HepG2 (cell line): ENCODE measurements around the gene RDH13. TPM values are rescaled to one million over a fixed set of nuclear protein-coding genes. Genes with fewer than 3 reads are reported as not detected.

Experiments used
- ATAC-seq: fragments of 200-7000 bp; cut with Tn5 transposase; 3 replicates; pipeline ENCODE4 v1.9.1; 2020; ENCODE audit warnings: mild to moderate bottlenecking, moderate library complexity
- BruUV-seq: library from RNA; stranded (reverse); fragments of 400-500 nt; replicated peaks from 2 replicates; lab custom pipeline; 2021; lab: Mats Ljungman, UMichigan
- CTCF ChIA-PET: fragments of 300-600 bp; formaldehyde crosslinking; extraction: SDS; loops from one replicate; lab custom pipeline; 2021; ENCODE audit warnings: low total read pairs, inconsistent platforms, low intra/inter-chr PET ratio; lab: Yijun Ruan, JAX
- POLR2A ChIA-PET: fragments of 350-600 bp; sonication (Branson Sonifier 250); formaldehyde crosslinking; loops from one replicate; lab custom pipeline; 2020; ENCODE audit warnings: antibody characterized with exemption, inconsistent platforms; lab: Yijun Ruan, JAX
- DNase-seq: peaks from one replicate; pipeline ENCODE4 v3.0.0-alpha.2; 2015; ENCODE audit warnings: low spot score
- FAIRE-seq: peaks from 3 replicates; lab custom pipeline; 2011; peaks lifted over from hg19 to GRCh38; lab: Jason Lieb, UNC
- H2AFZ ChIP-seq: one replicate; pipeline ENCODE4 v1.6.1; 2011; ENCODE audit warnings: low read length, inconsistent platforms
- H3K27ac ChIP-seq: fragments of 300-600 bp; 3 replicates; pipeline ENCODE4 v1.8.0; 2011; ENCODE audit warnings: mixed run types, mild to moderate bottlenecking, mixed read lengths, low read length, inconsistent platforms; ENCODE audit not compliant: insufficient read depth; ENCODE audit errors: extremely low read length
- H3K27me3 ChIP-seq, 2 experiments: fragments of 200-600 bp in 1 of 2; 2 replicates in 1 of 2; 3 replicates in 1 of 2; pipeline versions ENCODE4 v1.6.0 to v1.8.0; 2011; ENCODE audit warnings: low read length in 2 of 2, mild to moderate bottlenecking in 2 of 2, moderate library complexity in 2 of 2, inconsistent platforms in 1 of 2; ENCODE audit not compliant: insufficient read depth in 2 of 2, control insufficient read depth in 1 of 2
- H3K36me3 ChIP-seq, 2 experiments: fragments of 200-600 bp in 1 of 2; replicated peaks in 1 of 2; 2 replicates in 1 of 2; 3 replicates in 1 of 2; pipeline versions ENCODE4 v1.5.1 to v1.8.0; 2011; ENCODE audit warnings: low read length in 2 of 2, inconsistent platforms in 1 of 2; ENCODE audit not compliant: insufficient read depth in 2 of 2, control insufficient read depth in 1 of 2
- H3K4me1 ChIP-seq: 2 replicates; pipeline ENCODE4 v1.5.1; 2012; ENCODE audit warnings: low read length, inconsistent platforms; ENCODE audit not compliant: insufficient read depth
- H3K4me2 ChIP-seq: 2 replicates; pipeline ENCODE4 v1.6.0; 2011; ENCODE audit warnings: low read depth, low read length, inconsistent platforms
- H3K4me3 ChIP-seq, 3 experiments: fragments of 200-600 bp in 1 of 3; sonication (generic), shearing (Covaris generic) in 1 of 3; replicated peaks in 1 of 3; 2 replicates each; pipeline ENCODE4 v1.5.1; 2011 to 2016; ENCODE audit warnings: low read length in 3 of 3, inconsistent platforms in 2 of 3, low read depth in 2 of 3, mild to moderate bottlenecking in 2 of 3, control low read depth in 1 of 3, mixed read lengths in 1 of 3; ENCODE audit not compliant: insufficient read depth in 1 of 3
- H3K79me2 ChIP-seq: one replicate; pipeline ENCODE4 v1.6.1; 2011; ENCODE audit warnings: low read length, inconsistent platforms; ENCODE audit not compliant: insufficient read depth
- H3K9ac ChIP-seq: 2 replicates; pipeline ENCODE4 v1.6.0; 2011; ENCODE audit warnings: mild to moderate bottlenecking, low read depth, low read length, inconsistent platforms; ENCODE audit not compliant: insufficient read depth
- H3K9me3 ChIP-seq: 2 replicates; pipeline ENCODE4 v1.5.1; 2012; ENCODE audit warnings: mild to moderate bottlenecking, low read length
- H4K20me1 ChIP-seq: 2 replicates; pipeline ENCODE4 v1.6.0; 2011; ENCODE audit warnings: inconsistent platforms, mild to moderate bottlenecking, low read length, moderate library complexity; ENCODE audit not compliant: insufficient read depth
- SKIL ChIP-seq: sonication (generic); formaldehyde crosslinking; IDR thresholded peaks from 2 replicates; pipeline ENCODE4 v1.8.0; 2022; ENCODE audit warnings: missing genetic modification reagents, mild to moderate bottlenecking, moderate library complexity, borderline replicate concordance
- ZNF572 ChIP-seq: sonication (generic); formaldehyde crosslinking; IDR thresholded peaks from 2 replicates; pipeline ENCODE4 v1.5.1; 2020; ENCODE audit warnings: mild to moderate bottlenecking, missing genetic modification reagents
- WGBS: methylation state at CpG from one replicate; pipeline ENCODE4 v1.1.6; 2017; ENCODE audit warnings: low lambda C conversion rate; 5-methylcytosine and 5-hydroxymethylcytosine counted together
- in situ Hi-C: cut with HindIII; loops from 2 replicates; pipeline ENCODE4 v1.10.0; 2017; ENCODE audit warnings: low pct_unique_long_range_greater_than_20kb; ENCODE audit not compliant: extremely low pct_ligation_motif_present
- intact Hi-C: fragments of 100-400 bp; cut with micrococcal nuclease; formaldehyde crosslinking; loops from one replicate; pipeline ENCODE4 v1.10.0; 2022; ENCODE audit not compliant: unreplicated experiment
- polyA plus RNA-seq, 8 experiments: library from polyadenylated mRNA; depleted of rRNA in 3 of 8; stranded (reverse) in 7 of 8; unstranded in 1 of 8; fragments of >200 nt; fragmentation: Illumina TruSeq in 4 of 8; extraction: Trizol in 4 of 8; gene quantifications; 2 replicates each; pipeline versions ENCODE4 v1.2.1 to v1.2.3, GENCODE V29; 2011 to 2016; ENCODE audit warnings: low read depth in 4 of 8, missing spikeins in 1 of 8, mixed read lengths in 1 of 8; ENCODE audit not compliant: insufficient read depth in 1 of 8
- total RNA-seq, 5 experiments: library from RNA; depleted of rRNA; stranded (reverse); fragments of >200 nt; fragmentation: Illumina TruSeq; extraction: Trizol; gene quantifications; 2 replicates each; pipeline ENCODE4 v1.2.3, GENCODE V29; 2016; ENCODE audit warnings: low read depth in 1 of 5
- TF ChIP-seq, protein P1 (sequence below): sonication (generic); formaldehyde crosslinking; IDR thresholded peaks from 2 replicates; pipeline ENCODE4 v1.9.0; 2021; ENCODE audit warnings: missing genetic modification reagents, borderline replicate concordance
- TF ChIP-seq, protein P2 (sequence below): sonication (generic); formaldehyde crosslinking; IDR thresholded peaks from 2 replicates; pipeline ENCODE4 v1.4.0; 2020; ENCODE audit warnings: missing genetic modification reagents, borderline replicate concordance

RDH13 gene
- total and polyA plus RNA-seq, 2 of the 13 experiments (the other 11 are each of a cell fraction or from before 2014, with no cell fraction given) = 13.4 to 21.5 TPM

DNA sequence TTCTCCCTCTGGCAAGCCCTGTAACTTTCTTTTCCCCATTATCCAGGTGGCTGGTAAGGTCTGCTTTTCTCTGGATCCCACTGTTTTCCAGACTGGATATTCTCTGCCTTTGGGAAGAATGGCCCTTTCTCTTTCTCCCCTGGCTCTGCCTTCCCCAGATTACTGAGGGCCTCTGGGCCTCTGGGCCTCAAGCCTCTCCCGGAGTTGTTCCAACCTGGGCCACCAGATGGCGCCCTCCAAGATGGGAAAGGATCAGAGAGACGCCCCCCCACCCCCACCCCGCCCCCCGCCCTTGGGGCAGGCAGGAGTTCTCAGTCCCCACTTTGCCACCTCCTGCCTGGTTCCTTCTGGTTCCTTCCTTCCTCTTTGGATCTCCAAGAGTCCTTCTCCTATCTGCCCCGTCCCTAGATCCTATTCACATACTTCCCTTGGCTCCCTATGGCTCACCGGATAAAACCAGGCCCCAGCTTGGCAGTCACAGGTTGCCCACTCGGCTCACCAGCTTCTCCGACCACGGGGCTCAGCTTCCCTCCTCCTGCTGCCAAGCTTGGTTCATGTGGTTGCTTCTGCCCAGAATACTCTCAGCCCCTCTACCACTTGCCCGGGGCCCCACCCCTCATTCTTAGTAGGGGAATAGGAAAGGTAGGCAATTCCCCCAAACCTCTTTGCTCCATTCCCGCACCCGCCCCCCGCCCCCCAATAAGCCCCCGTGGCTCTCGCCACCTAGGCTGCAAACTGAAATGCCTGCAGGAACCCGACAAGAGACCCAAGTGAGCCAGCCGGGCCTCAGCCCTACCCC, 25.8 kb upstream of the RDH13 start:
- peak; percentile 63 for ATAC-seq
- H3K4me3 ChIP-seq = no peak overlapping the region
- no peak overlapping the region for H3K27ac ChIP-seq
- H3K36me3 ChIP-seq = peaks cover 0 to 1% of the 10 kb centered on the region in 2 experiments; a peak in 1 of 5 replicates
- ChIA-PET POLR2A (no interaction called here), CTCF (interaction anchor here (0.8 to 1.3 kb wide), 2 partner anchors 11 to 44 kb away, joined by 5 to 9 read pairs; no protein-coding TSS in a partner anchor)
- WGBS = 47% methylated on average over 17 of the region's 18 CpGs
- H3K4me2 ChIP-seq = no peak overlapping the region
- in situ Hi-C loops (loop anchor here (5.0 kb wide), 1 partner anchor 34 kb away; no protein-coding TSS in a partner anchor), intact Hi-C loops (loop anchor here (1.0 kb wide), 1 partner anchor 44 kb away; no protein-coding TSS in a partner anchor)
- no TSS peak for BruUV-seq
- no peak overlapping the region for H2AFZ ChIP-seq
- H3K4me1 ChIP-seq = no peaks in the 10 kb centered on the region
- no peak for FAIRE-seq
- no peaks in the 10 kb centered on the region for H3K9me3 ChIP-seq
- H3K27me3 ChIP-seq = no peaks in the 10 kb centered on the region
- peaks cover 6% of the 10 kb centered on the region; the same call in 1 of the 2 replicates for H4K20me1 ChIP-seq
- H3K9ac ChIP-seq = no peak overlapping the region
- H3K79me2 ChIP-seq = no peaks in the 10 kb centered on the region
- peak; percentile 59 for DNase-seq
- no peak for TF ChIP-seq SKIL (CRISPR knock-in tag)
- TF ChIP-seq, protein P1, sequence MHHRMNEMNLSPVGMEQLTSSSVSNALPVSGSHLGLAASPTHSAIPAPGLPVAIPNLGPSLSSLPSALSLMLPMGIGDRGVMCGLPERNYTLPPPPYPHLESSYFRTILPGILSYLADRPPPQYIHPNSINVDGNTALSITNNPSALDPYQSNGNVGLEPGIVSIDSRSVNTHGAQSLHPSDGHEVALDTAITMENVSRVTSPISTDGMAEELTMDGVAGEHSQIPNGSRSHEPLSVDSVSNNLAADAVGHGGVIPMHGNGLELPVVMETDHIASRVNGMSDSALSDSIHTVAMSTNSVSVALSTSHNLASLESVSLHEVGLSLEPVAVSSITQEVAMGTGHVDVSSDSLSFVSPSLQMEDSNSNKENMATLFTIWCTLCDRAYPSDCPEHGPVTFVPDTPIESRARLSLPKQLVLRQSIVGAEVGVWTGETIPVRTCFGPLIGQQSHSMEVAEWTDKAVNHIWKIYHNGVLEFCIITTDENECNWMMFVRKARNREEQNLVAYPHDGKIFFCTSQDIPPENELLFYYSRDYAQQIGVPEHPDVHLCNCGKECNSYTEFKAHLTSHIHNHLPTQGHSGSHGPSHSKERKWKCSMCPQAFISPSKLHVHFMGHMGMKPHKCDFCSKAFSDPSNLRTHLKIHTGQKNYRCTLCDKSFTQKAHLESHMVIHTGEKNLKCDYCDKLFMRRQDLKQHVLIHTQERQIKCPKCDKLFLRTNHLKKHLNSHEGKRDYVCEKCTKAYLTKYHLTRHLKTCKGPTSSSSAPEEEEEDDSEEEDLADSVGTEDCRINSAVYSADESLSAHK (CRISPR knock-in tag) = no peak
- TF ChIP-seq, protein P2, sequence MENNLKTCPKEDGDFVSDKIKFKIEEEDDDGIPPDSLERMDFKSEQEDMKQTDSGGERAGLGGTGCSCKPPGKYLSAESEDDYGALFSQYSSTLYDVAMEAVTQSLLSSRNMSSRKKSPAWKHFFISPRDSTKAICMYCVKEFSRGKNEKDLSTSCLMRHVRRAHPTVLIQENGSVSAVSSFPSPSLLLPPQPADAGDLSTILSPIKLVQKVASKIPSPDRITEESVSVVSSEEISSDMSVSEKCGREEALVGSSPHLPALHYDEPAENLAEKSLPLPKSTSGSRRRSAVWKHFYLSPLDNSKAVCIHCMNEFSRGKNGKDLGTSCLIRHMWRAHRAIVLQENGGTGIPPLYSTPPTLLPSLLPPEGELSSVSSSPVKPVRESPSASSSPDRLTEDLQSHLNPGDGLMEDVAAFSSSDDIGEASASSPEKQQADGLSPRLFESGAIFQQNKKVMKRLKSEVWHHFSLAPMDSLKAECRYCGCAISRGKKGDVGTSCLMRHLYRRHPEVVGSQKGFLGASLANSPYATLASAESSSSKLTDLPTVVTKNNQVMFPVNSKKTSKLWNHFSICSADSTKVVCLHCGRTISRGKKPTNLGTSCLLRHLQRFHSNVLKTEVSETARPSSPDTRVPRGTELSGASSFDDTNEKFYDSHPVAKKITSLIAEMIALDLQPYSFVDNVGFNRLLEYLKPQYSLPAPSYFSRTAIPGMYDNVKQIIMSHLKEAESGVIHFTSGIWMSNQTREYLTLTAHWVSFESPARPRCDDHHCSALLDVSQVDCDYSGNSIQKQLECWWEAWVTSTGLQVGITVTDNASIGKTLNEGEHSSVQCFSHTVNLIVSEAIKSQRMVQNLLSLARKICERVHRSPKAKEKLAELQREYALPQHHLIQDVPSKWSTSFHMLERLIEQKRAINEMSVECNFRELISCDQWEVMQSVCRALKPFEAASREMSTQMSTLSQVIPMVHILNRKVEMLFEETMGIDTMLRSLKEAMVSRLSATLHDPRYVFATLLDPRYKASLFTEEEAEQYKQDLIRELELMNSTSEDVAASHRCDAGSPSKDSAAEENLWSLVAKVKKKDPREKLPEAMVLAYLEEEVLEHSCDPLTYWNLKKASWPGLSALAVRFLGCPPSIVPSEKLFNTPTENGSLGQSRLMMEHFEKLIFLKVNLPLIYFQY = no peak
- no peak for TF ChIP-seq ZNF572 (CRISPR knock-in tag)
